Activated CD4-positive, alpha-beta T cell treated with anti-CD3 and anti-CD28 coated beads for 48 hours (primary cell): ENCODE measurements around the gene THADA.

Experiments used
- DNase-seq: peaks from one replicate; pipeline ENCODE4 v3.0.0-alpha.2; 2020

THADA gene

DNA sequence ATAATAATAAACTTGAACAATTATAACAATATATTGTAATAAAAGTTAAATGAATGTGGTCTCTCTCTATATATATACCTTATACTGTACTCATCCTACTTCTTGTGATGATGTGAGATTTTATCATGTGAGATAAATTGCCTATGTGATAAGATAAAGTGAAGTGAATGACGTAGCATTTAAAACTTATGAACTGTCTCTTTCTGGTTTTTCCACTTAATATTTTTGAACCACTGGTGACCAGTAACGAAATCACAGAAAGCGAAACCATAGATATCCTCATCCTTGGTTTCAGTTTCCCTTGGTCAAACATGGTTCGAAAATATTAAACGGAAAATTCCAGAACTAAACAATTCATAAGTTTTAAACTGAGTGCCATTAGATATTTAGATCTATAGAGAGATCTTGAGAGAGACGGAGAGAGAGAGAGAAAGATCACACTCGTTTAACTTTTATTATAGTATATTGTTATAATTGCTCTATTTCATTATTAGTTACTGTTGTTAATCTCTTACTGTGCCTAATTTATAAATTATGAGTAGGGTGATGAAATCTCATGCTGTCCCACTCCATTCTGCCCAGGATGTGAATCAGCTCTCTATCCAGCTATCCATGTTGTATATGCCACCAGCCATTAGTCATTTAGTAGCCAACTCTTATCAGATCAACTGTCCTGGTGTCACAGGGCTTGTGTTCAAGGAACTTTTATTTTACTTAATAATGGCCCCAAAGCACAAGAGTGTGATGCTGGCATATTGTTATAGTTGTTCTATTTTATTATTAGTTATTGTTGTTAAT, 156.8 kb downstream of the THADA start:
- DNase-seq, result no peak

DNA sequence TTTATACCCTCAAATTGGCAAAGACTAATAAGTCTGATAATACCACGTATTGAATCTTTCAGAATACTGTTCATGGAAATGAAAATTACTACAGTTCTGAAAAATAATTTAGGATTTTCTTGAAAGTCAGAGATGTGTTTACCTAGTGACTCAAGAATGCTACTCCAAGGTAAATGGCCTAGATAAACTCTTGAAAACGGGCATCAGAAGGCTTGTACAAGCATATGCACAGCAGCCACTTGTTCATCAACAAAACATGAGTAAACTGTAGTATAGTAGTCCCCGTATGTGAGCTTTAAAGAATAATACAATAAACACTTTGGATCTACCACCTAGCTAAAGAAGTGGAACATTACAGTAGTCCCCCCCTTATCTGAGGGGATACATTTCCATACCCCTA, 157.5 kb downstream of the THADA start:
- no peak for DNase-seq

DNA sequence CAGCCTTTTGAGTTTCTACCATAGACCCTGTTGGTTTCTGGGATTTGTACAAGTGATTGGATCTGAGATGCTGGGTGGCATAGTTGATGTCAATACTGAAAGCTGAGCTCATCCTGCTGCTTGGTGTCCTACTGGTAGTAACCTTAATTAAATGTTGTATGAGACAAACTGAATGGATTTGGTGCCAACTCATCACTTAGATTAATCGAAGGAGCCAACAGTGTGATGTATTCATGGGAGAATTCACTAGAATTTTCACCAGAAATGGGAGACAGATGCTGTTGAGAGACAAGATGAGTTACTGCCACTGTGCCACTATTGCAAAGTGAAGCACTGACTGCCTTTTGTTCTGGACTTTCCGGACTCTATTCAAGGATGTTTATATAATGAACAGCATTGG, 158.5 kb downstream of the THADA start:
- no peak for DNase-seq

DNA sequence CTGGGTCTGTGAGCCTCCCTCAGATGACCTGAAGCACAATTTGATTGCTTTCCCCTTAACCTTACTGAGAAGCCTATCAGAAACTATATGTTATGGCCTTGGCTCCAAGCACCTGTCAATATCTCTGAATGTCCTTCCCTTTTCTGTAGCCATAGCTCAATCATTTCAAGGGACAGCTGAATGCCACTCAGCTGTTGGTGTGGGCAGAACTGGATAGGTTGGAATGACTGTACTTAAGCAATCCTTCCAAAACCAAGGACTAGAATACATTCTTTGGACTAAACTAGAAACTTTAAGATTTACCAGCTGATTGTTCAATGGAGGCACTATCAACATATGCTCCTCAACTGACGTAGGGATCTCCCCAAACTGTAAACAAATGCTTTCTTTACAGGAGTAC, 159.4 kb downstream of the THADA start:
- DNase-seq, result no peak

DNA sequence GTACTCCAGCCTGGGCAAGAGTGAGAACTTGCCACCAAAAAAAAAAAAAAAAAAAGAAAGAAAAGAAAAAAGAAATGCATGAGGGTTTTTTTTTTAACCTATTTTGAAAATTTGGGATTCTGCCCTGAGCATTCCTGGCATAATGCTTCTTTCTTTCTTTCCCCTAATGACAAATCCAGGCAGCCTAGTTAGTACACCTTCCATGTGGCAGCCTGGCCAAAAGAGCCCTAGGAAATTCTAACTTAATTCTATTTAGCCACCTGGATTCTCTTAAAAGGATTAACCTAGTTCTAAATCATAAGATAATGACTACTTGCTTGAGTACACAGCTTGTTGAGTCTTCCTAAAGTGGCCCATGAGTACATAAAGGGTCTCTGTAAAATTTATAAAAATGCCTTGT, 160.1 kb downstream of the THADA start:
- no peak for DNase-seq

DNA sequence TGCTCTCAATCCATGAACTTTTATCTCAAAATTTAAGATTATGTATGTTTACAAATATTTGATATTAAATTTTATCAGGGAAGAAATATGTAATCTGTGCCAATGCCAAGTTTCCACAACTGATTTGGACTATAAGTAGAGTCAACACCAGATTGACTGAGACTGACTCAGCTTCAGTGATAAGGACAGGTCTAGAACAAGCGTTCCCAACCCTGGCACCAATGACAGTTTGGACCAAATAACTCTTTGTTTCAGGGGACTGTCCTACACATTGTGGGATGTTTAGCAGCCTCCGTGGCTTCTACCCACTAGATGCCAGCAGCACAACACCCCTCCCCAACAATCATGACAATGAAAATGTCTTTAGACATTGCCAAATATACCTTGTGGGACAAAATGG, 165.3 kb downstream of the THADA start:
- DNase-seq, result no peak

DNA sequence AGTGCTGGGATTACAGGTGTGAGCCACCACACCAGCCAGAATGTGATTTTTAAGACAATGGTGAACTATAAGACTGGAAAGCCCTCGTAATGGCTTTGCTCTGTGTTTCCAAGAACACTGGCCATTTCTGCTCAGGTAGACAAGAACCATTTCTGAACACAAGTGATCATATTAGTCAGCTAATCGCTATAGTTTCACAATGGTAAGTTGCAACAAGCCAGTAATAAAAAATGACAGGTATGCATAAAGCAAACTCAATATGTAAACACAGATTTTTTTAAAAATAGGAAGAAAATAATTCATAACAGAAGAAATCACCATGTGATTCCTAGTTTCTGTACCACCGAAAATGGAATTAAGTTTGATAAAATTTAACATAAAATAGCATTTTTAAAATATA, 166.5 kb downstream of the THADA start:
- DNase-seq, result no peak

DNA sequence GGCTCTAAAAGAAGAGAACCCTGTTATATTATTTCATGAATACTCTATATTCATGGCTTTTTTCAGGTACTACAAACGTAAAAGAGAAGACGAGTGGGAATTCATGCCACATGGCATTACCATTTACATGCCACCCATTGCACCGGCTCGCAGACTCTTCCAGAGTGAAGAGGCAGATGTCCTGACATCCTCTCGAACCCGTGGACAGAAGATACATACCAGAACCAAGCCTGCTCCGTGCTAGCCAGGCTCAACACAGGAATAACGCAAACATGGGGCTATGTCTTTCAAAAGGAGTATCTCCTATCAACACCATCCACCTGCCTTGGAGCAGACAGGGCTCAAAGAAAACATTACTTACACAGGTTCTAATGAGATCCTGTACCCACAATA, 168.8 kb downstream of the THADA start:
- DNase-seq, result no peak

DNA sequence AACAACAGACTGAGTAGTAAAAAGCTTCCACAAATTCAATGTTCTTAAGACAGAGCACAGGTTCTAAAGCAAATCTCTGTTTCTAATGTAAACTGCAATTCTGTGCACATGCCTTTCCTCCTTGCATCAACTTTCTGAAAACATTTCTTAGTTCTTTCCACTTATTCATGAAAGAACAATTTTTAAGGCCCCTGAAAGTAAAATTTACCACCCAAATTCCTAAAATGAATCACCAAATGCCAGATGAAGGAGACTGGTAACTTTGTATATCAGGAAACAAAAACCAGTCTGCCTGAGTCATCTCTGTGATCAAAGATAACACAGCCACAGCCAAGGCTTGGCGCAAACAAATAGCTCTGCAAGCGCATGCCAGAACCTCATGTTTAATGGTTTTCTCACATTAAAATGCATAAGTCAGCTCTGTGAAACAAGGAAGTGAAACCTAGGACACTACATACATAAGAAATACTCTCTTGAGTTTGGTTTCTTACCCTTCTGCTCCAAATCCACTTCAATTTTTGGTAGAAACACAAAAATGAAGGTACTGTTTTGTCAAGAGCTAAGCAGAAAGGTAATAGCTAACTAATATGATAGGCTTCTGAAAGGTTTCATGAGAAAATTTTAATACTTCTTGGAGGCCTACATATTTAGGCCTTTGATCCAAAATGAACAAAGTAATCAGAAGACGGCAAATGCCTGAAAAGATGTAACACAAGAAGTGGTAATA, 169.4 kb downstream of the THADA start:
- peak; percentile 75 for DNase-seq

DNA sequence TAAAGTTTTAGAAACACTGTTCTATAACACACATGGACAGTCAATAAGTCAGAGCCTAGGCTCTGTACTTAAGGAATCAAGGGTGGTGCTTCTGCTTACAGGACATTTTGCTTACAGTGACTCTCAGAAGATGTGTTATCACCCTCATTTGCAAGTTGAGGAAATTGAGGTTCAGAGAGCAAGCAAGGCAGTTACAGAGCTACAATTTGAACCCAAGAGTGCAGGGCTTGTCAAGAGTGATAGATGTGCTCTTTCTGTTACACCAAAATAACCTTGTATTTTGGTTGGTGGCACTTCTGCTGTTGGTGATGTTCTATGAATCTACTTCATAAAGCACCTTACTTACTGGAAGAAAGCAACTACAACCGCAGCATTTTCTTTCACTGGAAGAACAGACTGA, 170.2 kb downstream of the THADA start:
- DNase-seq, result no peak

DNA sequence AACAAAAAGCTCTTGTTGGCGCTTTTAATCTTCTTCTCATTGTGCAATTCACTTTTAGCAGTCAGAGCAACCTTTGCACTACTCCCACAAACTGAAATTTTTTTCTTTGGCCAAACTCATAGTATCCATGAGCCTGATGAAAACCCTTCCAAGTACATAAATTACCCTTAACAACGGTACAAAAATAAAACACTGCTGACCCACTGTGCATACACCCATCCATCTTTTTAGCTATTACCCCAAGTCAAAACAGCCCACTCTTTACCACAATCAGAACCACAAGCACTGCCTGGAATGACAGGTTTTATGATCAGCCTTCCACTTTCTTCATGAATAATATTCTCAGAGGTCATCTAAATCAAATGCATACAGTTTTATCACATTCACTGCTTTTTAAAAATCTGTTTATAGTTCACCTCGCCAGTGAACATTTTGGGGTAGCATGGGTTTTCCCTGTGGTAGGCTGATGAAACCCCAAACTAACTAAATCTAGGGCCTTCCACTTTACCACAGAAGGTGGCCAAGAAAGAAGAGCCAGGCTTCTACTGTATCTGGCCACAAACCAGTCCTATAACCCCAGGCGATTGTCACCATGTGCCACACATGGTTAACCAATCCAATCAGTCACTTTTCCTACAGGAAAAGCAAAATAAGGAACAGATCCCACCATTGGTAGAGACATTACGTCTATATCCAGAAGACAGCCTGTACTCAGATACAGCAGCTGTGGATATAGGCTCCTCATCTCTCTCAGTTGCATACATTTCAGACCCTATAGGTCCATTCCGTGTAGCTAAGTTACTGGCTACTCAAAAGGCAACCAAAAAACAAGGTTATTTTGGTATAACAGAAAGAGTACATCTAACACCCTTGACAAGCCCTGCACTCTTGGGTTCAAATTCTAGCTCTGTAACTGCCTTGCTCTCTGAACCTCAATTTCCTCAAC, 171.3 kb downstream of the THADA start:
- DNase-seq, result no peak

DNA sequence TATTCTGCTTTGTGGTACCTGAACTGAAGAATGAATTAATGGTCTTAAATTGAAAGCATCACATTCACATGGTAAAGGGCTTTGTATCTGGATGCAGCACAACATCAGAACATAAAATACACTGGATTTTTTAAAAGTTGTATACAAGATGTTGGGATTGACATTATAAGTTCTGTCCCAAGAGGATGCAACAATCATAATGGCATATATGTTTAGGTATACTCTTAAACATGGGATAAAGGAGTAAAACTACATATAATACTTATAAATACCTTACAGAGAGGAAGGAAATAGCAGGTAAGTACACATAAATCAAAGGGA, 171.9 kb downstream of the THADA start:
- DNase-seq, result no peak

DNA sequence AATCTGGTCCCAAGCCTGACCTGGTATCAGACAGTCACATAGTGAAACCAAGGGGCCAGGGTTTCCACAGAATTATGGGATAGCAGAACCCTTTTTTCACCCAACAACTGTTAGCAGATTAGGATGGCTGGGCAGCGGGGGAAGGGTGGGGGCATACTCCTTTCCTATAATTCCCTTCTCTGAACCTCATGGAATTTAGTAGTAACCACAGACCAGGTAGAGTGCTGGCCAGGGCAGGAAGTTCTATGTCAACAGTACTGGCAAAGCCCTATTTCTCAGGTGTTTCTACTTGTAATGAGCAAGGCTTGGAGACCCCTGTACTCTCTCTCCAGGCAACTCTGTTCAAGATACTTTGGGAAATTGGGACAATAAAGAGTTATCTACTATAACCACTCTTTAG, 174.6 kb downstream of the THADA start:
- no peak for DNase-seq

DNA sequence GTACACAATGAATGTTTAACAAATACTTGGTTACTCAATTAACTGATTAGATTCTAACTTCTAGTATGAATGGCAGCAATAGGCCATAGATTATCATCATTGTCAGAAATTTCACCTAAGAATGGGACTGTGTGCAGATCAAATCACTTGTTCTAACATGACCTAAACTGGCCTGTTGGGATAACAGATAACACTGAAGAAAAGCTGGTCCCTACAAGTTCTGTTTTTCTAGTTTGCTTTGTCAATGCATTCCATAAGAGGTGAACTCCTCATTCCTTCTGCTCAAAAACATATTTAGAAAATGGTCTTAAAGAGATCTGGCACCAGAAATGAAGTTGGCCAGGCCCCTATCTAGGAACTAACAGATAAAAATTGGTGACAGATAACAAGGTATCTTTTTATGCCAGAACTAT, 175.4 kb downstream of the THADA start:
- no peak for DNase-seq

DNA sequence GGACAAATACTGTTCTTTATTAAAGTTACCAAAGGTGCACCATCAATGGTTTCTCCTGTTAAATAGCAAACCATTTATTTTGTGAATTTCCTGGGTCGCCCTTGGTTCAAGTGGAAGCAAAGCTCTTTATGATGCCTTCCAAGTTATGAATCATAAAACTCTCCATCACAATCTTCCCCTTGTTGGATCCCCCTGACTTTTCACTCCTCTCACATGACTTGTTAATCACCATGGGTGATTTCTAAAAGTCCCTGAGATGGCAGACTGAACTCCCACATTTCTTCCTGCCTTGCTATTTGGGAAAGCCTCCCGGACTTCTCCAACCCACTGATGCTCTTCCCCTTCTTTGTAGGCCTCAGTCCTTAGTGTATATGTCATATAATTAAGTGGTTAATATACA, 176.0 kb downstream of the THADA start:
- DNase-seq, result no peak

DNA sequence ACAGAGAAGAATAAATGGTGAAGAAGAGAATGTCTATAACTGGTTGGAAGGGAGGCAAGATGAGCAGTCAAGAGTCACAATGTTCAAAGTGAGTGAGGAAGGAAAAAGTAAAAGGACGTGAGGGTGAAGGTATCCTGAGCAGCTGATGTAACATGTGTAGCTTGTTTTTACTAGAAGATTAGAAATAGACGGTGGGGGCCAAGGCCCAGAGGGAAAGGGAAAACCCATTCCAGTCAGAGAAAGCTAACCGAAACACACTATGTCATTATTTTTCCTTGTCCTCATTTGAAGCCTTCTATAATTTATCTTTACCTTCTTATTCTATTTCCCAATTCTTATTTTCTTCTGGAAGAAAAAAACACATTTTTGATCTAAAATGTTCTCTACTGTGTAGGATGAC, 176.6 kb downstream of the THADA start:
- DNase-seq, result no peak

DNA sequence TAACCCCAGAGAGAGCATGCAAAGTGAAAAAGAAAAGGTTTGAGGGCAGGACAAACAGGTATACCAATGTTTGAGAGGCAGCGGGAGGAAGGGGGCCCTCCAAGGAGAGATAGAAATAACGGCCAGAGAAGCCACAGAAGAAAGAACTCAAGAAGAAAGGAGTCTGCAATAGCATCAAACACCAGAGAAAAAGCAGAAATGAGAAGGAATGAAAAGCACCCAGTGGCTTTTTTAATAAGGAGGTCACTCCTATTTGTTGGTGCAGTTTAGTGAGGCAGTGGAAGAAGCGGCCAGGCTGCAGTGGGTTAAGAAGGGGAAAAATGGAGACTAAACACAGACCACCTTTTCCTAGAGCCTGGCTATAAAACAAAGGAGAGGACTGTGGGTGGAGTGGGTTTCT, 177.2 kb downstream of the THADA start:
- DNase-seq, result no peak

DNA sequence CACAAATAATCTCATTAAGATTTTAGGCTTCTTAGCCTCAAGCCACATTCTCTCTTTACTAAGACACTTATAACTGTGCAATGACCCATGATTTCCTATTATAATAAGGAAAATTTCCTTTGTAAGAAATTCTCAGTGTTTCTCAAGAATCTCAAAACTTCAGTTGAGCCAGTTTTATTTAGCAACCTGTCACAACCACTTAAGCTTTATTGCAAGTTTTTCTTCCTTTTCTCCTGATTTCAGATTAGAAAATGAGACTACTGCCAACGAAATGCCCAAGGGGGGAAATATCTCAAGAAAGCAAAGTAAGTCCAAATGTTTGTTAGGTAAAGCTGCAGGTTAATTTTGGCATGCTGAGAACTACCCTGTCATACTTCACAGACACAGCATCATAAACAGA, 178.5 kb downstream of the THADA start:
- no peak for DNase-seq

DNA sequence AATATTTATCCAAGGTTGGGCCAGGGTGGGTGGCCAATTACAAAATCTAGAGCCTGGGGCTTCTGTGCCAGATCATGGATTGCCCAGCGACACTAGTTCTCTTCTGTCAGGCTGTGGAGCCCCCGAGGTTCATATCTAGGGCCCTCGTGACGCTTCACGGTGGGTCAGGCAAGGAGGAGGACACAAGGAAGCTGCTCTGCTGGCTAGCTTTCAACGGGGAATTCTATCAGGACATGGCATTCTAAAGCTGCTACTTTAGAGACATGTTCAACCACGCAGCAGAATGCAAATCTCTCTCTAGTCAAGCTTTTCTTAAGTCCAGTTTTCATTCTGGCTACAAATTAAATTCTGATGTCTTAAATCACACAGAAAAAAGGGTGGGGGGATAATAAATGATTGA, 180.2 kb downstream of the THADA start:
- no peak for DNase-seq

DNA sequence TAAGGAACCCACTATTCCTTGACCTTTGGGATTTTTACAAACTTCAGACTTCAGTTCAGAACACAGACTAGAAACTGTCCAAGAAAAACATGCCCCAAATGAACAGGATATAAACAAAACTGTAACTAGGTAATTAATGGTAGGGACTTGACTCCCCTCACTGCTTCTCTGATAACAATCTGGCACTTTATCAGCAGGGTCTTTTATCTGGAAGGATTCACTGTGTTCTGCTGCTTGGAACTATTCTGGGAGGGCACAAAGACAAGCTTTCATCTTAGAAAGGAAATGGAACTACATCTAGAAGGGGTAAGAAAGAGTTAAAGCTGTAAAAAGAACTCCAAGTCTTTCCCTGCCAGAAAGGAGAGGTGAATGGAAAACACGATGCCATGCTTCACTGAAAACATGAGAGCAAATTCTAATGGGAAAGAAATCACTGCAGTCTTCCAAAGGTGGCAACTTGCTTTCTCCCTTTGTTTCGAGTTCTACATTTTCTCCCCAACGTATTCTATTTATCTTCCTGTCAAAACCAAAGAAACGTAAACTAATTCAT, 181.2 kb downstream of the THADA start:
- DNase-seq, result no peak

DNA sequence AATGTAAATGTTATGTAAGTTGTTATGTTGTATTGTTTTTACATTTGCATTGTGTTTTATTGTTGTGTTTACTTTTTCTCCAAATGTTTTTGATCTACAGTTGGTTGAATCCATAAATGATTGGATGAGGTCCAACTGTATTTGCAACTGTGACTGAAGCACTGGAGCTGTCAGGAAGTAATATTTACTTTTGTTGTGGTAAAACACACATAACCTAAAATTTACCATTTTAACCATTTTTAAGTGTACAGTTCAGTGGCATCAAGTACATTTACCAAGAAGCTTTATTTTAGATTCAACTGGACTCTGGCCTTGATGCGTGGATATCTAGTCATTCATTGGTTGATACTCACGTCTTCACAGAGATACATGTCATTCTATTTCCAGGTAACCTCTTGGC, 181.8 kb downstream of the THADA start:
- DNase-seq, result no peak

DNA sequence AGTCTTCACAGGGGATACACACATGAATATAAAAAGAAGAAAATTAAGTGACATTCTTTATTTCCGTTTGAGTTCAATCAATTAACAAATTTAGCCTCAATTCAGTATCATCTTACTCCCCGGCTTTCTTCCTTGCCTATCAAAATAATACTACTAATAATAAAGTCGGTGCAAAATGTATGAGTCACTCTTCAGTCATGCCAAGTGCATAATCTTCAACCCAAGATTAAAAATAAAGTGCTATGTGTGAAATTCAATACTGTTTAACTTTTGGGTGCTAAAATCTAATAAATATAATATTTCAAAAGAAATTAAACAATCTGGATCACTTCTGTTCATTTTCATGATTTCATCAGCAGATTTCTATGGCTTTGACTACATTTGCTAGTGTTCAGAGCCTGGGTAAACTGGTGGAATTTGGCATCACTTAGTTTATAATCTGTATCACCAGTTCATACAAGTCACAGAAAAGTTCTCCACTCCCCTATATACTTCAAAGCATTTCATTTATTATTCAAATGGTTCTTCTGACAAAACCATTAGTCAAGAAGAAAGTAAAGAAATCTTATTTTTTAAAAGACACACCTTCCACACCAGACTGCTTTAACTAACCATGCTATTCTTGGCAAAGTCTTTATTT, 183.6 kb downstream of the THADA start:
- DNase-seq, result no peak

DNA sequence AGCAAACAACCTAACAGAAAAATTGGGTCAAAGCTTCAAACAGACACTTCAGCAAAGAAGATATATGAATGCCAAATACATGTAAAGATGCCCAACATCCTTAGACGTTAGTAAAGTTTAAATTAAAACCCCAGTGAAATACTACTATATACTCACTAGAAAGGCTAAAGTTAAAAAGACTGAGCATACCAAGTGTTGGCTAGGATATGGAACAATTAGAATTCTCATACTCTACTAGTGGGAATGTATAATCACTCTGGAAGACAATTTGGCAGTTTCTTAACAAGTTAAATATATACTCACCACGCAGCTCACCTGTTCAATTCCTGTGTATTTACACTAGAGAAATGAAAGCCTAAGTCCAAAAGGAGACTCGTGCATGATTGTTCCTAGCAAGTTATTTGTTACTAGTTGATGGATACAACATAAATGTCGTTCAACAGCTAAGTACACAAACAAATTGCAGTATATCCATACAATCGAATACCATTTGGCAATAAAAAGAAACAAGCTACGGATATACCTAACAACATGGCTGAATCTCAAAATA, 185.7 kb downstream of the THADA start:
- no peak for DNase-seq
